HG03432 (cell line): ENCODE measurements around the gene INPP5A.
"Not testable (repeated sequence)": the region's sequence is repeated elsewhere in the genome, so short reads cannot be mapped to it uniquely, and the experiment has no call there.

Experiments used
- ATAC-seq: cut with Tn5 transposase; IDR thresholded peaks from one replicate; pipeline ENCODE4 v1.9.1; 2021; ENCODE audit warnings: mild to moderate bottlenecking, moderate library complexity; ENCODE audit not compliant: unreplicated experiment

The INPP5A gene

GRCh38 chr10:132770061-132771021, 232.8 kb downstream of the INPP5A start:
- no peak for ATAC-seq

GRCh38 chr10:132772816-132773215, 235.2 kb downstream of the INPP5A start:
- not testable (repeated sequence) for ATAC-seq

- ATAC-seq, result no peak
These were observed 236.8 kb downstream of the INPP5A start for GRCh38 chr10:132774181-132774901.

GRCh38 chr10:132774902-132775863, 237.6 kb downstream of the INPP5A start:
- no peak for ATAC-seq

GRCh38 chr10:132776186-132776585, 238.6 kb downstream of the INPP5A start:
- no peak for ATAC-seq

GRCh38 chr10:132776821-132777220, 239.2 kb downstream of the INPP5A start:
- ATAC-seq, result no peak

- ATAC-seq, result no peak
These were observed 239.9 kb downstream of the INPP5A start for GRCh38 chr10:132777441-132777840.

GRCh38 chr10:132779549-132780294, 242.1 kb downstream of the INPP5A start:
- no peak for ATAC-seq

GRCh38 chr10:132780356-132780755, 242.8 kb downstream of the INPP5A start:
- no peak for ATAC-seq

- no peak for ATAC-seq
These were observed 244.0 kb downstream of the INPP5A start for GRCh38 chr10:132781556-132781955.

- ATAC-seq, result no peak
These were observed 245.8 kb downstream of the INPP5A start for GRCh38 chr10:132783165-132783939.

- ATAC-seq, result no peak
These were observed 246.6 kb downstream of the INPP5A start for GRCh38 chr10:132783940-132784865.

- ATAC-seq, result no peak
These were observed 247.5 kb downstream of the INPP5A start for GRCh38 chr10:132784866-132785722.

GRCh38 chr10:132785723-132786475, 248.3 kb downstream of the INPP5A start, which contains the start of gene NKX6-2:
Gene NKX6-2 (minus strand): TSS chr10:132786147. CDS start chr10:132785948, 199 bp downstream.
- ATAC-seq, result no peak

GRCh38 chr10:132786476-132786883, 248.9 kb downstream of the INPP5A start:
- ATAC-seq, result no peak

GRCh38 chr10:132786884-132787494, 249.4 kb downstream of the INPP5A start:
- ATAC-seq, result no peak
